Measurements from ENCODE around the gene RTF2. TPM values are rescaled to one million over a fixed set of nuclear protein-coding genes. Genes with fewer than 3 reads are reported as not detected.

Gene RTF2
- total RNA-seq, 1 donor from 2014 or later: 65.5 TPM

- Mint-ChIP-seq H3K4me3 (ENCODE audit: low read depth) (no peak overlapping the region), H3K27ac (no peak overlapping the region), H3K4me1 (ENCODE audit: low read depth) (no peaks in the 10 kb centered on the region), H3K36me3 (ENCODE audit: insufficient read depth) (peaks cover 35% of the 10 kb centered on the region), H3K27me3 (no peaks in the 10 kb centered on the region), H3K9me3 (ENCODE audit: low read depth) (peaks cover 13% of the 10 kb centered on the region)
- no peak for TF ChIP-seq CTCF (IDR thresholded peaks at IDR 0.05; ENCODE audit: unreplicated experiment)
- DNase-seq (ENCODE audit: low spot score, unreplicated experiment): no peak
Measured at GRCh38 chr20:56516631-56517030, 48.2 kb downstream of the RTF2 start.

- no peak for DNase-seq (ENCODE audit: low spot score, unreplicated experiment)
- Mint-ChIP-seq H3K9me3 (ENCODE audit: low read depth) (peaks cover 13% of the 10 kb centered on the region), H3K27ac (no peak overlapping the region), H3K27me3 (no peaks in the 10 kb centered on the region), H3K4me1 (ENCODE audit: low read depth) (no peaks in the 10 kb centered on the region), H3K4me3 (ENCODE audit: low read depth) (no peak overlapping the region), H3K36me3 (ENCODE audit: insufficient read depth) (peaks cover 35% of the 10 kb centered on the region)
- no peak for TF ChIP-seq CTCF (IDR thresholded peaks at IDR 0.05; ENCODE audit: unreplicated experiment)
Measured at GRCh38 chr20:56517211-56517610, 48.8 kb downstream of the RTF2 start.

GRCh38 chr20:56517641-56518040, 49.2 kb downstream of the RTF2 start:
- DNase-seq (ENCODE audit: low spot score, unreplicated experiment): no peak
- Mint-ChIP-seq H3K4me3 (ENCODE audit: low read depth) (no peak overlapping the region), H3K27me3 (no peaks in the 10 kb centered on the region), H3K36me3 (ENCODE audit: insufficient read depth) (peaks cover 35% of the 10 kb centered on the region), H3K9me3 (ENCODE audit: low read depth) (peaks cover 13% of the 10 kb centered on the region), H3K27ac (no peak overlapping the region), H3K4me1 (ENCODE audit: low read depth) (no peaks in the 10 kb centered on the region)
- no peak for TF ChIP-seq CTCF (IDR thresholded peaks at IDR 0.05; ENCODE audit: unreplicated experiment)

GRCh38 chr20:56518126-56518525, 49.7 kb downstream of the RTF2 start:
- no peak for TF ChIP-seq CTCF (IDR thresholded peaks at IDR 0.05; ENCODE audit: unreplicated experiment)
- Mint-ChIP-seq H3K36me3 (ENCODE audit: insufficient read depth) (peaks cover 35% of the 10 kb centered on the region), H3K27me3 (no peaks in the 10 kb centered on the region), H3K4me1 (ENCODE audit: low read depth) (no peaks in the 10 kb centered on the region), H3K27ac (no peak overlapping the region), H3K4me3 (ENCODE audit: low read depth) (no peak overlapping the region), H3K9me3 (ENCODE audit: low read depth) (peaks cover 13% of the 10 kb centered on the region)
- DNase-seq (ENCODE audit: low spot score, unreplicated experiment): no peak

- Mint-ChIP-seq H3K27ac (no peak overlapping the region), H3K4me3 (ENCODE audit: low read depth) (no peak overlapping the region), H3K27me3 (no peaks in the 10 kb centered on the region), H3K4me1 (ENCODE audit: low read depth) (no peaks in the 10 kb centered on the region), H3K9me3 (ENCODE audit: low read depth) (peaks cover 13% of the 10 kb centered on the region), H3K36me3 (ENCODE audit: insufficient read depth) (peaks cover 35% of the 10 kb centered on the region)
- no peak for TF ChIP-seq CTCF (IDR thresholded peaks at IDR 0.05; ENCODE audit: unreplicated experiment)
- DNase-seq (ENCODE audit: low spot score, unreplicated experiment): no peak
Measured at GRCh38 chr20:56518721-56519398, 50.4 kb downstream of the RTF2 start.
